CD14-positive monocyte (primary cell): ENCODE measurements around the gene GPM6B. TPM values are rescaled to one million over a fixed set of nuclear protein-coding genes. Genes with fewer than 3 reads are reported as not detected.

Experiments used
- DNase-seq, 3 donors: peaks; one replicate each; pipeline ENCODE4 v3.0.0-alpha.2; 2011 to 2022
- H2AFZ ChIP-seq: 2 replicates; pipeline ENCODE4 v1.6.0; 2012; ENCODE audit warnings: mild to moderate bottlenecking, low read depth, low read length, inconsistent platforms; ENCODE audit not compliant: insufficient read depth, poor library complexity, severe bottlenecking
- H3K27ac ChIP-seq, 2 donors: 1 replicate in 1 of 2; 2 replicates in 1 of 2; pipeline ENCODE4 v1.5.1; 2012 to 2013; ENCODE audit warnings: low read length in 2 of 2, control low read depth in 1 of 2, inconsistent platforms in 1 of 2, low read depth in 1 of 2, mild to moderate bottlenecking in 1 of 2
- H3K27me3 ChIP-seq, 2 donors: one replicate each; pipeline versions ENCODE4 v1.6.0 to v1.6.1; 2011 to 2013; ENCODE audit warnings: low read length in 2 of 2; ENCODE audit not compliant: control insufficient read depth in 2 of 2, insufficient read depth in 2 of 2
- H3K36me3 ChIP-seq, 2 donors: replicated peaks in 1 of 2; 1 replicate in 1 of 2; 2 replicates in 1 of 2; pipeline versions ENCODE4 v1.5.1 to v1.6.1; 2012 to 2013; ENCODE audit warnings: low read length in 2 of 2, control low read depth in 1 of 2, inconsistent platforms in 1 of 2, mild to moderate bottlenecking in 1 of 2; ENCODE audit not compliant: insufficient read depth in 2 of 2, control insufficient read depth in 1 of 2
- H3K4me1 ChIP-seq, 2 donors: 1 replicate in 1 of 2; 2 replicates in 1 of 2; pipeline versions ENCODE4 v1.5.1 to v1.6.1; 2012 to 2013; ENCODE audit warnings: low read length in 2 of 2, control low read depth in 1 of 2, inconsistent platforms in 1 of 2, mild to moderate bottlenecking in 1 of 2, moderate library complexity in 1 of 2; ENCODE audit not compliant: insufficient read depth in 2 of 2, control insufficient read depth in 1 of 2
- H3K4me2 ChIP-seq: replicated peaks from 2 replicates; pipeline ENCODE3; 2012; ENCODE audit warnings: low read length, moderate library complexity, mild to moderate bottlenecking; ENCODE audit not compliant: poor library complexity, severe bottlenecking; ENCODE audit errors: extremely low read depth
- H3K4me3 ChIP-seq, 3 experiments: fragments of 200-600 bp in 1 of 3; sonication (generic) in 1 of 3; replicated peaks in 1 of 3; 1 replicate in 2 of 3; 2 replicates in 1 of 3; pipeline ENCODE4 v1.5.1; 2011 to 2013; ENCODE audit warnings: low read length in 3 of 3, mild to moderate bottlenecking in 3 of 3, control low read depth in 2 of 3, low read depth in 2 of 3, inconsistent platforms in 1 of 3, moderate library complexity in 1 of 3
- H3K79me2 ChIP-seq: 2 replicates; pipeline ENCODE4 v1.6.0; 2012; ENCODE audit warnings: mild to moderate bottlenecking, control low read depth, inconsistent platforms, low read length, moderate library complexity; ENCODE audit not compliant: insufficient read depth
- H3K9ac ChIP-seq: 2 replicates; pipeline ENCODE4 v1.6.0; 2017; ENCODE audit warnings: low read length, mild to moderate bottlenecking; ENCODE audit not compliant: insufficient read depth, poor library complexity, severe bottlenecking
- H3K9me3 ChIP-seq, 2 donors: replicated peaks in 1 of 2; 1 replicate in 1 of 2; 2 replicates in 1 of 2; pipeline versions ENCODE4 v1.5.1 to v1.6.1; 2012 to 2013; ENCODE audit warnings: low read length in 2 of 2, control low read depth in 1 of 2; ENCODE audit not compliant: control insufficient read depth in 1 of 2, insufficient read depth in 1 of 2
- H4K20me1 ChIP-seq: 2 replicates; pipeline ENCODE4 v1.6.0; 2012; ENCODE audit warnings: mild to moderate bottlenecking, low read length, control low read depth, moderate library complexity; ENCODE audit not compliant: insufficient read depth
- H3K27ac Mint-ChIP-seq, 7 donors: one replicate each; pipeline ENCODE4 v1.8.0; 2020; ENCODE audit warnings: mild to moderate bottlenecking in 7 of 7, mixed read lengths in 7 of 7, moderate library complexity in 6 of 7, inconsistent platforms in 2 of 7
- H3K27me3 Mint-ChIP-seq, 3 donors: one replicate each; pipeline ENCODE4 v1.8.0; 2021 to 2022; ENCODE audit warnings: low read depth in 3 of 3, mild to moderate bottlenecking in 3 of 3, mixed read lengths in 3 of 3, moderate library complexity in 3 of 3, inconsistent platforms in 1 of 3
- H3K36me3 Mint-ChIP-seq, 2 donors: one replicate each; pipeline ENCODE4 v1.8.0; 2020; ENCODE audit warnings: mixed read lengths in 2 of 2, inconsistent platforms in 1 of 2, mild to moderate bottlenecking in 1 of 2
- H3K4me1 Mint-ChIP-seq: one replicate; pipeline ENCODE4 v1.8.0; 2020; ENCODE audit warnings: mild to moderate bottlenecking, mixed read lengths
- H3K4me3 Mint-ChIP-seq, 2 donors: one replicate each; pipeline ENCODE4 v1.8.0; 2020; ENCODE audit warnings: mild to moderate bottlenecking in 2 of 2, mixed read lengths in 2 of 2, moderate library complexity in 1 of 2
- H3K9me3 Mint-ChIP-seq, 7 donors: one replicate each; pipeline ENCODE4 v1.8.0; 2020 to 2022; ENCODE audit warnings: mixed read lengths in 7 of 7, mild to moderate bottlenecking in 6 of 7, moderate library complexity in 6 of 7, inconsistent platforms in 2 of 7
- WGBS: methylation state at CpG from one replicate; pipeline ENCODE4 v1.1.5; 2013; ENCODE audit warnings: missing lambda C conversion rate; ENCODE audit not compliant: insufficient coverage; 5-methylcytosine and 5-hydroxymethylcytosine counted together
- intact Hi-C, 2 donors: fragments of 100-400 bp; cut with micrococcal nuclease; formaldehyde crosslinking; loops; one replicate each; pipeline versions ENCODE4 v1.15.0 to v1.15.1; 2023
- polyA plus RNA-seq, 3 donors: library from polyadenylated mRNA; depleted of rRNA in 1 of 3; unstranded in 2 of 3; stranded (reverse) in 1 of 3; fragments of 300-500 nt in 2 of 3; fragments of >200 nt in 1 of 3; fragmentation: Illumina TruSeq in 2 of 3; gene quantifications; 1 replicate in 2 of 3; 2 replicates in 1 of 3; pipeline ENCODE4 v1.2.3, GENCODE V29; 2012 to 2021
- TF ChIP-seq, protein P1 (sequence below): fragments of 200-600 bp; IDR thresholded peaks from one replicate; pipeline ENCODE4 v1.8.0; 2022; ENCODE audit warnings: antibody characterized with exemption, mild to moderate bottlenecking

Gene GPM6B
- polyA plus RNA-seq, 3 donors: not detected

DNA sequence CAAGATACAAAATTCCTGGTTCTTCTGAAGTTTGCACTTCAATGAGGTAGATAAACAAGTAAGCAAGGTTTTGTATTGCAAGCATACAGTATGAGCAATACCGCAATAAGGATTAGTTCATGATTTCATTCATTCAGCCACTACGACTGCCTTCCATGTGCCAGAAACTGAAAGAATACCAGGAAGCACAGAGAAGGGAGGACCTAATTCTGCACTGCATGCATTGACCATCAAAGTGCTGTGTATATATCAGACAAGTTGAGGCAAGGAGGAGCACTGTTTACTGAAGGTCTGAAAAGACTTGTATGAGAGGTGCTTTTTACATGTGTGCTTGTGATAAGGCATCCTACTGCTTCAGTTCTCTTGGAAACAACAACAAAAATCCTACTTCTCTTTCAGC lies 40.9 kb upstream of the GPM6B start:
- intact Hi-C loops: no loop called here
- Mint-ChIP-seq H3K4me3 (no peak overlapping the region), H3K9me3 (no peaks in the 10 kb centered on the region), H3K27ac (no peak overlapping the region), H3K27me3 (peaks cover 0 to 6% (median 2%) of the 10 kb centered on the region in 3 donors), H3K36me3 (no peaks in the 10 kb centered on the region), H3K4me1 (peaks cover 3% of the 10 kb centered on the region)
- Histone ChIP-seq H3K4me1 (no peaks in the 10 kb centered on the region), H2AFZ (no peak overlapping the region), H3K79me2 (no peaks in the 10 kb centered on the region), H4K20me1 (no peaks in the 10 kb centered on the region), H3K9me3 (no peaks in the 10 kb centered on the region), H3K27me3 (no peaks in the 10 kb centered on the region), H3K27ac (no peak overlapping the region), H3K36me3 (no peaks in the 10 kb centered on the region), H3K4me3 (no peak overlapping the region), H3K9ac (no peak overlapping the region), H3K4me2 (no peak overlapping the region)
- TF ChIP-seq, protein P1, sequence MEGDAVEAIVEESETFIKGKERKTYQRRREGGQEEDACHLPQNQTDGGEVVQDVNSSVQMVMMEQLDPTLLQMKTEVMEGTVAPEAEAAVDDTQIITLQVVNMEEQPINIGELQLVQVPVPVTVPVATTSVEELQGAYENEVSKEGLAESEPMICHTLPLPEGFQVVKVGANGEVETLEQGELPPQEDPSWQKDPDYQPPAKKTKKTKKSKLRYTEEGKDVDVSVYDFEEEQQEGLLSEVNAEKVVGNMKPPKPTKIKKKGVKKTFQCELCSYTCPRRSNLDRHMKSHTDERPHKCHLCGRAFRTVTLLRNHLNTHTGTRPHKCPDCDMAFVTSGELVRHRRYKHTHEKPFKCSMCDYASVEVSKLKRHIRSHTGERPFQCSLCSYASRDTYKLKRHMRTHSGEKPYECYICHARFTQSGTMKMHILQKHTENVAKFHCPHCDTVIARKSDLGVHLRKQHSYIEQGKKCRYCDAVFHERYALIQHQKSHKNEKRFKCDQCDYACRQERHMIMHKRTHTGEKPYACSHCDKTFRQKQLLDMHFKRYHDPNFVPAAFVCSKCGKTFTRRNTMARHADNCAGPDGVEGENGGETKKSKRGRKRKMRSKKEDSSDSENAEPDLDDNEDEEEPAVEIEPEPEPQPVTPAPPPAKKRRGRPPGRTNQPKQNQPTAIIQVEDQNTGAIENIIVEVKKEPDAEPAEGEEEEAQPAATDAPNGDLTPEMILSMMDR: no peak
- no peak for DNase-seq
- 82% methylated on average over 2 of the region's 2 CpGs for WGBS

DNA sequence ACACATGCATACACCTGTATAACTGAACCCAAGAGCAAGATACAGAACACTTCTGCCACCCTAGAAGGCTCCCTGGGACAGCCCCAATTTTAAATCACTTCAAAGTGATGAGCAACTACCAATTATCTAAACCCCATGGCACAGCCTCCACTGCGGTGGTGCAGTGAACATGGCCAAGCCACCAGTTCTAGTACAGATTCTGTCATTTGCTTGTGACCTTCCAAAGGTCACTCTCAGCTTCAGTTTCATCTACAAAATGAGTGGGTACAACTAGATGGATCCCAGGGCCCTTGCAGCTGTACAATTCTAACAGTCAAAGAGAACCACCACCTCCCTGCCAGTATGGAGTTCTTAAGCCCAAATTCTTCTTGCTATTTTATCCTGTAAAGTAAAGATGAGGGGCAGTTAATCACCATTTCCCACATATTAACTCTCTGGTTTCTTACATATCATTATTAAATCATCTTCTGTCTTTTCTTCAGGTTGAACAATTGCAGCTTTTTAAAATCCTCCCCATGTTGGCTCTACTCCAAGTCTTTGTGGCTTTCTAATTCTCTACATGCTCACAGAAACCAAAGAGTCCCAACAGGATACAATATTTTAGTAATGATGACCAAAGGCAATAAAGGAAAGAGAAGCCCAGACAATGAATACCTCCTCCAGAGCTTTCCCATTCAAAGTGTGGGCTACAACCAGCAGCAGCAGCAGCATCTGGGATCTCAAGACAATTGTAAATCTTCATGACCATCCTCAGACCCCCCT lies 39.0 kb upstream of the GPM6B start:
- DNase-seq: no peak
- Mint-ChIP-seq H3K9me3 (no peaks in the 10 kb centered on the region), H3K4me1 (peaks cover 6% of the 10 kb centered on the region), H3K4me3 (no peak overlapping the region), H3K27me3 (peaks cover 0 to 4% (median 2%) of the 10 kb centered on the region in 3 donors), H3K36me3 (no peaks in the 10 kb centered on the region), H3K27ac (no peak overlapping the region)
- intact Hi-C loops: no loop called here
- Histone ChIP-seq H3K79me2 (no peaks in the 10 kb centered on the region), H3K4me1 (no peaks in the 10 kb centered on the region), H3K9ac (no peak overlapping the region), H3K4me3 (no peak overlapping the region), H3K4me2 (no peak overlapping the region), H4K20me1 (no peaks in the 10 kb centered on the region), H3K9me3 (no peaks in the 10 kb centered on the region), H3K27me3 (no peaks in the 10 kb centered on the region), H3K36me3 (no peaks in the 10 kb centered on the region), H3K27ac (no peak overlapping the region), H2AFZ (no peak overlapping the region)
- no CpG with 5 or more reads among the region's 1 CpG for WGBS
- TF ChIP-seq, protein P1: no peak
